Keratinocyte (primary cell): Measurements from ENCODE around the gene USP17L10. TPM values are rescaled to one million over a fixed set of nuclear protein-coding genes. Genes with fewer than 3 reads are reported as not detected.
"Not testable (repeated sequence)": the region's sequence is repeated elsewhere in the genome, so short reads cannot be mapped to it uniquely, and the experiment has no call there.

Source experiments
- DNase-seq: peaks from one replicate; pipeline ENCODE4 v3.0.0-alpha.2; 2011; ENCODE audit warnings: low read depth, missing footprints, low spot score
- FAIRE-seq: peaks from 2 replicates; lab custom pipeline; 2011; peaks lifted over from hg19 to GRCh38; lab: Jason Lieb, UNC
- H2AFZ ChIP-seq: 2 replicates; pipeline ENCODE4 v1.6.0; 2012; ENCODE audit warnings: low read length, control low read depth, inconsistent platforms; ENCODE audit not compliant: control insufficient read depth
- H3K27ac ChIP-seq: 2 replicates; pipeline ENCODE4 v1.5.1; 2011; ENCODE audit warnings: low read length; ENCODE audit not compliant: control insufficient read depth, insufficient read depth
- H3K27me3 ChIP-seq: 3 replicates; pipeline ENCODE4 v1.6.0; 2011; ENCODE audit warnings: low read length; ENCODE audit not compliant: control insufficient read depth, insufficient read depth; ENCODE audit errors: extremely low read depth
- H3K36me3 ChIP-seq, 2 experiments: 2 replicates in 1 of 2; 3 replicates in 1 of 2; pipeline ENCODE4 v1.5.1; 2011; ENCODE audit warnings: low read length in 2 of 2, mild to moderate bottlenecking in 1 of 2; ENCODE audit not compliant: control insufficient read depth in 2 of 2, insufficient read depth in 2 of 2; ENCODE audit errors: extremely low read depth in 1 of 2
- H3K4me1 ChIP-seq: 3 replicates; pipeline ENCODE4 v1.5.1; 2011; ENCODE audit warnings: low read length; ENCODE audit not compliant: control insufficient read depth, insufficient read depth; ENCODE audit errors: extremely low read depth
- H3K4me2 ChIP-seq: 3 replicates; pipeline ENCODE4 v1.6.0; 2011; ENCODE audit warnings: low read depth, low read length; ENCODE audit not compliant: control insufficient read depth, insufficient read depth; ENCODE audit errors: extremely low read depth
- H3K4me3 ChIP-seq, 3 experiments: fragments of 200-600 bp in 1 of 3; sonication (generic) in 1 of 3; 2 replicates in 2 of 3; 3 replicates in 1 of 3; pipeline ENCODE4 v1.5.1; 2011 to 2016; ENCODE audit warnings: low read length in 3 of 3, mild to moderate bottlenecking in 3 of 3, control low read depth in 2 of 3, inconsistent platforms in 1 of 3, low read depth in 1 of 3, mixed read lengths in 1 of 3, mixed run types in 1 of 3, moderate library complexity in 1 of 3; ENCODE audit not compliant: control insufficient read depth in 2 of 3, insufficient read depth in 2 of 3; ENCODE audit errors: extremely low read depth in 1 of 3
- H3K79me2 ChIP-seq: 2 replicates; pipeline ENCODE4 v1.6.0; 2012; ENCODE audit warnings: low read length; ENCODE audit not compliant: control insufficient read depth, insufficient read depth
- H3K9ac ChIP-seq: 3 replicates; pipeline ENCODE4 v1.6.0; 2011; ENCODE audit warnings: low read length; ENCODE audit not compliant: control insufficient read depth, insufficient read depth; ENCODE audit errors: extremely low read depth
- H3K9me1 ChIP-seq: 3 replicates; pipeline ENCODE4 v1.6.0; 2011; ENCODE audit warnings: low read length; ENCODE audit not compliant: control insufficient read depth, insufficient read depth; ENCODE audit errors: extremely low read depth
- H3K9me3 ChIP-seq: 2 replicates; pipeline ENCODE4 v1.5.1; 2012; ENCODE audit warnings: low read depth, low read length; ENCODE audit not compliant: control insufficient read depth
- H4K20me1 ChIP-seq: 3 replicates; pipeline ENCODE4 v1.6.0; 2011; ENCODE audit warnings: low read length; ENCODE audit not compliant: control insufficient read depth, insufficient read depth; ENCODE audit errors: extremely low read depth
- dilution Hi-C: fragments of 300-500 bp; cut with MboI; formaldehyde crosslinking; loops from one replicate; pipeline ENCODE4 v1.7.0; 2020; ENCODE audit warnings: low sequenced_read_pairs; ENCODE audit not compliant: extremely low pct_ligation_motif_present
- polyA minus RNA-seq, 3 experiments: library from RNA; depleted of rRNA, polyadenylated mRNA; stranded (reverse); fragments of >200 nt; gene quantifications; 1 replicate in 1 of 3; 2 replicates in 1 of 3; 3 replicates in 1 of 3; pipeline ENCODE4 v1.2.3, GENCODE V29; 2011
- polyA plus RNA-seq, 5 experiments: library from polyadenylated mRNA; depleted of rRNA in 3 of 5; stranded (reverse) in 3 of 5; stranded (forward) in 1 of 5; unstranded in 1 of 5; fragments of >200 nt; gene quantifications; 1 replicate in 1 of 5; 2 replicates in 3 of 5; 3 replicates in 1 of 5; pipeline versions ENCODE4 v1.2.1 to v1.2.3, GENCODE V29; 2011 to 2012; ENCODE audit warnings: missing spikeins in 2 of 5, low read depth in 1 of 5, low replicate concordance in 1 of 5

Gene USP17L10, protein sequence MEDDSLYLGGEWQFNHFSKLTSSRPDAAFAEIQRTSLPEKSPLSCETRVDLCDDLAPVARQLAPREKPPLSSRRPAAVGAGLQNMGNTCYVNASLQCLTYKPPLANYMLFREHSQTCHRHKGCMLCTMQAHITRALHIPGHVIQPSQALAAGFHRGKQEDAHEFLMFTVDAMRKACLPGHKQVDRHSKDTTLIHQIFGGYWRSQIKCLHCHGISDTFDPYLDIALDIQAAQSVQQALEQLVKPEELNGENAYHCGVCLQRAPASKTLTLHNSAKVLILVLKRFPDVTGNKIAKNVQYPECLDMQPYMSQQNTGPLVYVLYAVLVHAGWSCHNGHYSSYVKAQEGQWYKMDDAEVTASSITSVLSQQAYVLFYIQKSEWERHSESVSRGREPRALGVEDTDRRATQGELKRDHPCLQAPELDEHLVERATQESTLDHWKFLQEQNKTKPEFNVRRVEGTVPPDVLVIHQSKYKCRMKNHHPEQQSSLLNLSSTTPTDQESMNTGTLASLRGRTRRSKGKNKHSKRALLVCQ
- not detected in 3 replicates for polyA plus RNA-seq
- not detected for polyA plus RNA-seq (2011; ENCODE audit: low read depth)
- polyA plus RNA-seq (2011; cell fraction: cytosol; rRNA removed), result not detected in 2 replicates
- polyA plus RNA-seq (2011; cell fraction: nucleus; rRNA removed), result not detected in 2 replicates
- not detected in 2 replicates for polyA plus RNA-seq (2012; ENCODE audit: low replicate concordance)
- not detected in 3 replicates for polyA minus RNA-seq
- not detected for polyA minus RNA-seq (2011; cell fraction: cytosol; rRNA and poly(A)+ RNA removed)
- polyA minus RNA-seq (2011; cell fraction: nucleus; rRNA and poly(A)+ RNA removed), result not detected in 2 replicates

DNA sequence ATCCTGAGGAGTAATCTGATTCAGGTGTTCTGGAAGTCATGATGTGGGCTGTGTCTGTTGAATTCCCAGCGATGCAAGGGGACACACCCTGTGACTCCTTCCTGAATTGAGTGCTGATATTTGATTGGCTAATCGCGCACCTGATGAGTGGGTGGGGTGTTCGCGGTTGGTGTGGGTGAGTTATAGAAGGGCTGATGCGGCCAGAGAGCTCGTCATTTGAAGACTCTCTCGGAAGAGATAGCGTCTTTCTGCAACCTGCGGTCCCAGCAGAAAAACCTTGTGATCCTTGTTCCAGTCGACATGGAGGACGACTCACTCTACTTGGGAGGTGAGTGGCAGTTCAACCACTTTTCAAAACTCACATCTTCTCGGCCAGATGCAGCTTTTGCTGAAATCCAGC lies at the start of gene USP17L10:
USP17L10 (plus strand) TSS at position 301 of the 400 bp plus-strand sequence; CDS start at position 301, 0 bp downstream.
- H3K4me1 ChIP-seq, dilution Hi-C loops, H3K4me3 ChIP-seq, DNase-seq, H3K9me1 ChIP-seq, H3K36me3 ChIP-seq, H3K27ac ChIP-seq, H3K4me2 ChIP-seq, H4K20me1 ChIP-seq, H3K9me3 ChIP-seq, H2AFZ ChIP-seq, H3K79me2 ChIP-seq, FAIRE-seq, H3K9ac ChIP-seq, H3K27me3 ChIP-seq: not testable (repeated sequence)

DNA sequence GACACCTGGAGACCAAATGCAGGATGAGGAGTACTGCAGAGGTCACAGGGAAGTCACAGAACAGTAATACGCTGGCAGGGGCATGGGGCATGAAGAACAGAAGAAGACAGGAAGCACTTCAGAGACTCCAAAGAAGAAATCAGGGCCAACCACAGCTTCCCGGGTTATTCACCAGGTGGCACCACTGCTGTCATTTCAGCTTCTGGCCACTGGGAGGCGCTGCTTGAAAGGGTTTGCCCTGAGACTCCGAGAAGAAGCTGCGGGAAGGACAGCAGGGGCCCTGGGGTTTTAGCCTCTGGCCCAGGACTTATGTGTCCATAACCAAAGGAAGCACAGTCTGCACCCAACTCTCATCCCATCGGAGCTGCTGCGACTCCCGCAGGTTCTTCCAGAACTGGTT lies 44.5 kb upstream of the USP17L10 start:
- H3K9ac ChIP-seq, H3K9me3 ChIP-seq, DNase-seq, FAIRE-seq, H3K36me3 ChIP-seq, H3K4me2 ChIP-seq, H4K20me1 ChIP-seq, H2AFZ ChIP-seq, H3K4me1 ChIP-seq, H3K79me2 ChIP-seq, H3K9me1 ChIP-seq, H3K27ac ChIP-seq, H3K27me3 ChIP-seq, H3K4me3 ChIP-seq, dilution Hi-C loops: not testable (repeated sequence)

DNA sequence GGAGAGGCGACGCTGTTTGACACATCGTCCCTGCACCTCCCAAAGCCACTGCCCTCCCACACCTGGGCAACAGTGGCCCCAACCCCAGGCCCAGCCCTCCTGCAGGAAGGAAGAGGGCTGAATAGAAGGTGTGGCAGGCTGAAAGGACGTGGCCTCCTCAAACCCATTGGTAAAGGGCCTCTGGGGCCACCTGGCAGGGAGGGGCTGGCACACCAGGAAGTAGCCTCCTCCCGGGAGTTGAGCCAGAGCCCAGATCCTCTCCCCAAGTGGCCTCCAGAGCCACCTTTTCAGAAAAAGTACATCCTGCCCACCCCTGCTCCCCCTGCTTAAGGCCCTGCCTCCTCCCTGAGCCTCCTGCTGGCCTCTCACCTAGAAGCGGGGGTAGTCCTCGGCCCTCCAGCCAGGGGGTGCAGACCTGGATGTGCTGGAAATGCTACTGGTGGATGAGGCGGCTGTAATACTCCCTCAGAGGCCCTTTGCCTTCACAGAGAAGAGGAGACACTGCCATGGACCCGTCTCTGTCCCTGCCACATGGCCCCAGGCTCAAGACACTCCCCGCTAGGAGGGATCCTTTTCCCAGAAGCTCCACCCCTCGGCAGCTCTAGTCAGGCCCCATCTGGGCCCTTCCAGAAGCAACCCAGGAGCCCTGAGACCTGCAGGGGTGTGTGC lies 40.5 kb upstream of the USP17L10 start, which contains the start of gene FAM90A26:
FAM90A26 (plus strand) TSS at position 619 of the 669 bp plus-strand sequence. CDS start 2,764 bp downstream, outside the sequence.
- H3K4me3 ChIP-seq, H3K27ac ChIP-seq, H3K4me2 ChIP-seq, H3K27me3 ChIP-seq, FAIRE-seq, H3K36me3 ChIP-seq, H2AFZ ChIP-seq, H3K4me1 ChIP-seq, H3K9me3 ChIP-seq, H4K20me1 ChIP-seq, H3K9me1 ChIP-seq, DNase-seq, dilution Hi-C loops, H3K9ac ChIP-seq, H3K79me2 ChIP-seq: not testable (repeated sequence)

DNA sequence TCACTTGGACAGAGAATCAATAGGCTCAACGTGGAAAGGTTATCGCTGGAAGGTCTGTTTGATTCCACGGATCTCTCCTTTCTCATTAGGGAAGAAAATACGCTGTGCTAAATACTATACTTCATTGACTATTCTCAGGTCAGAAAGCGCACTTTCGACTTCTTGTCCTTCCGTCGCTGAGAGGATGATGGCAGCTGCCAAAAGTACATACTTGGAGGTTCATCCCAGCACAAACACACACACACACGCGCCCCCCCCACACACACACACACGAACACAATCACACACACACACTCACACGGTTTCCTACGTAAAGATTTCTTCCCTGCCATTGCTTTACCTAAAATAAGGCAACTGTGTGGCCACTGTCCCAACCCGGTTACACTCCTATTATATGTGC lies 4.2 kb downstream of the USP17L10 start:
- H3K9me3 ChIP-seq, H2AFZ ChIP-seq, H3K36me3 ChIP-seq, H4K20me1 ChIP-seq, H3K4me3 ChIP-seq, H3K4me2 ChIP-seq, H3K27me3 ChIP-seq, H3K79me2 ChIP-seq, H3K9ac ChIP-seq, dilution Hi-C loops, FAIRE-seq, DNase-seq, H3K27ac ChIP-seq, H3K9me1 ChIP-seq, H3K4me1 ChIP-seq: not testable (repeated sequence)
